Measurements from ENCODE around the gene CBFA2T3. TPM values are rescaled to one million over a fixed set of nuclear protein-coding genes. Genes with fewer than 3 reads are reported as not detected.
"Not testable (repeated sequence)": the region's sequence is repeated elsewhere in the genome, so short reads cannot be mapped to it uniquely, and the experiment has no call there.

CBFA2T3 gene
- total RNA-seq, 4 donors from 2014 or later, result 0.95 to 7.3 (median 3.3) TPM

DNA sequence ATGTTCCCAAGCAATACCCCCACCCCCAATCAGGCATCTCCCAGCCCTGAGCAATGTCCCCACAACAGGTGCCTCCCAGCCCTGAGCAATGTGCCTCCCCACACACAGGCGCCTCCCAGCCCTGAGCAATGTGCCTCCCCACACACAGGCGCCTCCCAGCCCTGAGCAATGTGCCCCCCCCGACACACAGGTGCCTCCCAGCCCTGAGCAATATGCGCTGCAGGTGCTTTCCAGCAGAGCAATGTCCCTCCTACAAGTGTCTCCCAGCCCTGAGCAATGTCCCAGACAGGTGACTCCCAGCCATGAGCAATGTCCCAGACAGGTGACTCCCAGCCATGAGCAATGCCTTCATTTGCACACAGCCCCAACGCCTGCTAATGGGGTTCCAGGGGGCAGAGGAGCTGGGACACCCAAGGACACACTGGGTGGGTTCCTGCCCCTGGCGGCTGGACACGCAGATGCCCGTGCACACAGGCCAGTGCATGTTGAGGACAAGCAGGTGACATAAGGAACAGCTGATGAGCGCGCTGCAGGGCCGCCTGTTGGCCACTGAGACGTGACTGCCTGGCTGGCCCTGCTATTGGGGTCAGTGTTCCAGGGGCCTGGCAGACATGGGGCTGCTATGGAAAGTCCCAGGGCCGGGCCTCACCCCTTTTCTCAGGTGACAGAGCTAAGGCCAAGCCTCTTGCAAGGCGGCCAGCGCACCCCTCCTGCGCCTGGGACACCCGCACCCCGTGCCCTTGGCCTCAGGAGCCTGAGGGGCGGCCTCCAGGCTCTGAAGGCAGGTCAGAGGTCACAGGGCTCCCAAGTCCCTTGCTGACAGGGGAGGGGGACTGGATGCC is 83.7 kb downstream of the CBFA2T3 start:
- H3K36me3 ChIP-seq, result peaks cover 0 to 21% of the 10 kb centered on the region in 2 donors
- peak; percentile 25 to 28 for ATAC-seq
- peaks cover 49 to 62% of the 10 kb centered on the region in 2 donors for H3K4me1 ChIP-seq
- in situ Hi-C loops (cut with MboI; ENCODE audit: low sequenced_read_pairs in 4 of 4) (no loop called here), intact Hi-C loops (cut with DNase I; ENCODE audit: low total_unique reads) (no loop called here)
- H3K27ac ChIP-seq, result peak overlapping the region; percentile 59 to 72 (median 63)
- no peaks in the 10 kb centered on the region for H3K9me3 ChIP-seq
- no peak for TF ChIP-seq POLR2A (IDR thresholded peaks at IDR 0.05)
- TF ChIP-seq, protein P1, sequence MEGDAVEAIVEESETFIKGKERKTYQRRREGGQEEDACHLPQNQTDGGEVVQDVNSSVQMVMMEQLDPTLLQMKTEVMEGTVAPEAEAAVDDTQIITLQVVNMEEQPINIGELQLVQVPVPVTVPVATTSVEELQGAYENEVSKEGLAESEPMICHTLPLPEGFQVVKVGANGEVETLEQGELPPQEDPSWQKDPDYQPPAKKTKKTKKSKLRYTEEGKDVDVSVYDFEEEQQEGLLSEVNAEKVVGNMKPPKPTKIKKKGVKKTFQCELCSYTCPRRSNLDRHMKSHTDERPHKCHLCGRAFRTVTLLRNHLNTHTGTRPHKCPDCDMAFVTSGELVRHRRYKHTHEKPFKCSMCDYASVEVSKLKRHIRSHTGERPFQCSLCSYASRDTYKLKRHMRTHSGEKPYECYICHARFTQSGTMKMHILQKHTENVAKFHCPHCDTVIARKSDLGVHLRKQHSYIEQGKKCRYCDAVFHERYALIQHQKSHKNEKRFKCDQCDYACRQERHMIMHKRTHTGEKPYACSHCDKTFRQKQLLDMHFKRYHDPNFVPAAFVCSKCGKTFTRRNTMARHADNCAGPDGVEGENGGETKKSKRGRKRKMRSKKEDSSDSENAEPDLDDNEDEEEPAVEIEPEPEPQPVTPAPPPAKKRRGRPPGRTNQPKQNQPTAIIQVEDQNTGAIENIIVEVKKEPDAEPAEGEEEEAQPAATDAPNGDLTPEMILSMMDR (IDR thresholded peaks at IDR 0.05 in 4 of 5, conservative IDR thresholded peaks at IDR 0.05 in 1 of 5), result peak in 4 of 5 experiments; percentile 13 to 48 (median 35)
- DNase-seq, result peak; percentile 45 to 63
- no peaks in the 10 kb centered on the region for H3K27me3 ChIP-seq
- no peak overlapping the region for H3K4me3 ChIP-seq

DNA sequence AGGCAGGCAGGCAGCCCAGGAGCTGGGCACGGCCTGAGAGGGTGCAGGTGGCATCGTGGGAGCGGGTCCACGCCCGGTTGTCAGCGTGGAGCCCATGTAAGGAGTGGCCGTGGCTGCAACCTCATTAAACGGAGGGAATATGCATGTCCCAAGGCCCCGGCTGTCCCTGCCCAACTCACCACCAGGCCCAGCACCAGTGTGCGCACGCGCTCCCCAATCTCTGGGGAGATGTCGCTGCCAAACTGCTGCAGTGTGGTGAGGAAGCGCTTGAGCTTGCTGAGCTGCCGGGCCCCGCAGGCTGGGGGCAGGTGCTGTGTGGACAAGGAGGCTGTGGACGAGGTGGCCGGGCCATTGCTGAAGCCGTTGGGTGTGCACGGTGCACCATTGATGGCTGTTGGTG is 84.9 kb downstream of the CBFA2T3 start:
- TF ChIP-seq POLR2A (IDR thresholded peaks at IDR 0.05), result no peak
- TF ChIP-seq, protein P1 (IDR thresholded peaks at IDR 0.05 in 4 of 5, conservative IDR thresholded peaks at IDR 0.05 in 1 of 5), result no peak
- ATAC-seq (no peak), DNase-seq (no peak)
- H3K9me3 ChIP-seq, result no peaks in the 10 kb centered on the region
- in situ Hi-C loops (cut with MboI; ENCODE audit: low sequenced_read_pairs in 4 of 4) (no loop called here), intact Hi-C loops (cut with DNase I; ENCODE audit: low total_unique reads) (no loop called here)
- no peaks in the 10 kb centered on the region for H3K27me3 ChIP-seq
- peaks cover 54 to 63% of the 10 kb centered on the region in 2 donors for H3K4me1 ChIP-seq
- H3K4me3 ChIP-seq, result no peak overlapping the region
- H3K27ac ChIP-seq, result peak overlapping the region in 3 of 4 donors; percentile 59 to 72 (median 65)
- peaks cover 0 to 21% of the 10 kb centered on the region in 2 donors for H3K36me3 ChIP-seq

DNA sequence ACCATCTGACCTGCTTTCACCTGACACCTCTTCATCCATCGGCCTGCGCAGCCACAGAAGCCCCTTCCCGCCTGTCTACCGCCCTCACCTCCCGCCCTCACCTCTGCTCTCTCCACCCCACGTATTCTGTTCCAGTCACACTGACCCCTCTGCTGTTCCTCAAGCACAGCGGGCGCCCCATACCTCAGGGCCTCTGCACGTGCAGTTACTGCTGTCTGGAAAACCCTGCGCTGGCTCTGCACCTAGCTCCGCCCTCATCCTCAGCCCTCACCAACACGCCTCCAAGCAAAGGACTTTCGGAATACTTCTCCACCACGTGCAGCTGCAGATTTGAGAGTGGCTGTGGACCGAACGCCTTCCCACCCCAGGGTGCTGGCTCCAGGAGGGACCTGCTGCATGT is 85.9 kb downstream of the CBFA2T3 start:
- H3K4me1 ChIP-seq, result peaks cover 54 to 63% of the 10 kb centered on the region in 2 donors
- no peak for ATAC-seq
- intact Hi-C loops (cut with DNase I; ENCODE audit: low total_unique reads), result no loop called here

DNA sequence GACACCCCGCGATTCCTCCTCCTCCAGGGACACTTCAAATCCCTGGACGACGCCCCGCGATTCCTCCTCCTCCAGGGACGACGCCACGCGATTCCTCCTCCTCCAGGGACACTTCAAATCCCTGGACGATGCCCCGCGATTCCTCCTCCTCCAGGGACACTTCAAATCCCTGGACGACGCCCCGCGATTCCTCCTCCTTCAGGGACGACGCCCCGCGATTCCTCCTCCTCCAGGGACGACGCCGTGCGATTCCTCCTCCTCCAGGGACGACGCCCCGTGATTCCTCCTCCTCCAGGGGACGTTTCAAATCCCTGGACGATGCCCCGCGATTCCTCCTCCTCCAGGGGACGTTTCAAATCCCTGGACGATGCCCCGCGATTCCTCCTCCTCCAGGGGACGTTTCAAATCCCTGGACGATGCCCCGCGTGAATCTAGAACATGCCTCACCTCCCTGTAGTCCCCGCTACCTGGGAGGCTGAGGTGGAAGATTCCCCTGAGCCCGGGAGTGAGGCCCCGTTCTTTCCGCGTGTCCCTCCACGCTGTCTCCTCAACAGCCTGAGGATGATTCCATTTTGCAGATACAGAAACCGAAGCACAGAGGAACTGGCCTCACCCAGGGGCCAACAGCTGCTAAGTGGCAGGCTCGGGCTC is 87.2 kb downstream of the CBFA2T3 start:
- Histone ChIP-seq H3K4me1 (peaks cover 56 to 62% of the 10 kb centered on the region in 2 donors), H3K27ac (peak overlapping the region; percentile 39 to 97 (median 66)), H3K36me3 (peaks cover 0 to 27% of the 10 kb centered on the region in 2 donors)
- H3K9me3 ChIP-seq; ATAC-seq; H3K27me3 ChIP-seq; DNase-seq; H3K4me3 ChIP-seq; in situ Hi-C loops (cut with MboI; ENCODE audit: low sequenced_read_pairs in 4 of 4): not testable (repeated sequence)
- intact Hi-C loops (cut with DNase I; ENCODE audit: low total_unique reads), result loop anchor here (5.0 kb wide), 1 partner anchor 52 kb away; no protein-coding TSS in a partner anchor

More for the DNA sequence above, 85.9 kb downstream of the CBFA2T3 start:
- in situ Hi-C loops (cut with MboI; ENCODE audit: low sequenced_read_pairs in 4 of 4), result no loop called here
- H3K36me3 ChIP-seq, result peaks cover 0 to 21% of the 10 kb centered on the region in 2 donors
- H3K27me3 ChIP-seq, result no peaks in the 10 kb centered on the region
- H3K9me3 ChIP-seq, result no peaks in the 10 kb centered on the region
- no peak for TF ChIP-seq POLR2A (IDR thresholded peaks at IDR 0.05)
- TF ChIP-seq, protein P1 (IDR thresholded peaks at IDR 0.05 in 4 of 5, conservative IDR thresholded peaks at IDR 0.05 in 1 of 5), result no peak
- no peak overlapping the region for H3K4me3 ChIP-seq
- DNase-seq, result no peak
- H3K27ac ChIP-seq, result peak overlapping the region in 1 of 4 donors; percentile 72
